HepG2 (cell line): Measurements from ENCODE around the gene ZNF574. TPM values are rescaled to one million over a fixed set of nuclear protein-coding genes. Genes with fewer than 3 reads are reported as not detected.

Experiments used
- ATAC-seq: fragments of 200-7000 bp; cut with Tn5 transposase; 3 replicates; pipeline ENCODE4 v1.9.1; 2020; ENCODE audit warnings: mild to moderate bottlenecking, moderate library complexity
- BruUV-seq: library from RNA; stranded (reverse); fragments of 400-500 nt; replicated peaks from 2 replicates; lab custom pipeline; 2021; lab: Mats Ljungman, UMichigan
- CTCF ChIA-PET: fragments of 300-600 bp; formaldehyde crosslinking; extraction: SDS; loops from one replicate; lab custom pipeline; 2021; ENCODE audit warnings: low total read pairs, inconsistent platforms, low intra/inter-chr PET ratio; lab: Yijun Ruan, JAX
- POLR2A ChIA-PET: fragments of 350-600 bp; sonication (Branson Sonifier 250); formaldehyde crosslinking; loops from one replicate; lab custom pipeline; 2020; ENCODE audit warnings: antibody characterized with exemption, inconsistent platforms; lab: Yijun Ruan, JAX
- DNase-seq: peaks from one replicate; pipeline ENCODE4 v3.0.0-alpha.2; 2015; ENCODE audit warnings: low spot score
- FAIRE-seq: peaks from 3 replicates; lab custom pipeline; 2011; peaks lifted over from hg19 to GRCh38; lab: Jason Lieb, UNC
- H2AFZ ChIP-seq: one replicate; pipeline ENCODE4 v1.6.1; 2011; ENCODE audit warnings: low read length, inconsistent platforms
- H3K27ac ChIP-seq: fragments of 300-600 bp; 3 replicates; pipeline ENCODE4 v1.8.0; 2011; ENCODE audit warnings: mixed run types, mild to moderate bottlenecking, mixed read lengths, low read length, inconsistent platforms; ENCODE audit not compliant: insufficient read depth; ENCODE audit errors: extremely low read length
- H3K27me3 ChIP-seq, 2 experiments: fragments of 200-600 bp in 1 of 2; 2 replicates in 1 of 2; 3 replicates in 1 of 2; pipeline versions ENCODE4 v1.6.0 to v1.8.0; 2011; ENCODE audit warnings: low read length in 2 of 2, mild to moderate bottlenecking in 2 of 2, moderate library complexity in 2 of 2, inconsistent platforms in 1 of 2; ENCODE audit not compliant: insufficient read depth in 2 of 2, control insufficient read depth in 1 of 2
- H3K36me3 ChIP-seq, 2 experiments: fragments of 200-600 bp in 1 of 2; replicated peaks in 1 of 2; 2 replicates in 1 of 2; 3 replicates in 1 of 2; pipeline versions ENCODE4 v1.5.1 to v1.8.0; 2011; ENCODE audit warnings: low read length in 2 of 2, inconsistent platforms in 1 of 2; ENCODE audit not compliant: insufficient read depth in 2 of 2, control insufficient read depth in 1 of 2
- H3K4me1 ChIP-seq: 2 replicates; pipeline ENCODE4 v1.5.1; 2012; ENCODE audit warnings: low read length, inconsistent platforms; ENCODE audit not compliant: insufficient read depth
- H3K4me2 ChIP-seq: 2 replicates; pipeline ENCODE4 v1.6.0; 2011; ENCODE audit warnings: low read depth, low read length, inconsistent platforms
- H3K4me3 ChIP-seq, 3 experiments: fragments of 200-600 bp in 1 of 3; sonication (generic), shearing (Covaris generic) in 1 of 3; replicated peaks in 1 of 3; 2 replicates each; pipeline ENCODE4 v1.5.1; 2011 to 2016; ENCODE audit warnings: low read length in 3 of 3, inconsistent platforms in 2 of 3, low read depth in 2 of 3, mild to moderate bottlenecking in 2 of 3, control low read depth in 1 of 3, mixed read lengths in 1 of 3; ENCODE audit not compliant: insufficient read depth in 1 of 3
- H3K79me2 ChIP-seq: one replicate; pipeline ENCODE4 v1.6.1; 2011; ENCODE audit warnings: low read length, inconsistent platforms; ENCODE audit not compliant: insufficient read depth
- H3K9ac ChIP-seq: 2 replicates; pipeline ENCODE4 v1.6.0; 2011; ENCODE audit warnings: mild to moderate bottlenecking, low read depth, low read length, inconsistent platforms; ENCODE audit not compliant: insufficient read depth
- H3K9me3 ChIP-seq: 2 replicates; pipeline ENCODE4 v1.5.1; 2012; ENCODE audit warnings: mild to moderate bottlenecking, low read length
- H4K20me1 ChIP-seq: 2 replicates; pipeline ENCODE4 v1.6.0; 2011; ENCODE audit warnings: inconsistent platforms, mild to moderate bottlenecking, low read length, moderate library complexity; ENCODE audit not compliant: insufficient read depth
- ELF3 ChIP-seq: IDR thresholded peaks from 2 replicates; pipeline ENCODE4 v1.6.1; 2016; ENCODE audit warnings: missing genetic modification reagents, missing compliant biosample characterization
- HNF4A ChIP-seq: sonication (generic); formaldehyde crosslinking; IDR thresholded peaks from 2 replicates; pipeline ENCODE4 v1.4.0; 2020; ENCODE audit warnings: missing genetic modification reagents
- IKZF1 ChIP-seq: fragments of 450-650 bp; IDR thresholded peaks from 2 replicates; pipeline ENCODE4 v1.7.1; 2016
- KDM2A ChIP-seq: sonication (generic); formaldehyde crosslinking; IDR thresholded peaks from 2 replicates; pipeline ENCODE4 v1.4.0; 2020; ENCODE audit warnings: low read depth, missing genetic modification reagents, borderline replicate concordance
- SNAPC2 ChIP-seq: sonication (generic); formaldehyde crosslinking; IDR thresholded peaks from 2 replicates; pipeline ENCODE4 v1.8.1; 2022; ENCODE audit warnings: mild to moderate bottlenecking, missing genetic modification reagents
- SOX5 ChIP-seq: IDR thresholded peaks from 2 replicates; pipeline ENCODE4 v1.6.1; 2016; ENCODE audit warnings: borderline replicate concordance
- TOPORS ChIP-seq: sonication (generic); formaldehyde crosslinking; IDR thresholded peaks from 2 replicates; pipeline ENCODE4 v1.8.0; 2023; ENCODE audit warnings: mild to moderate bottlenecking, missing genetic modification reagents
- ZNF782 ChIP-seq: sonication (generic); formaldehyde crosslinking; IDR thresholded peaks from 2 replicates; pipeline ENCODE4 v1.4.0; 2020; ENCODE audit warnings: missing genetic modification reagents, mild to moderate bottlenecking, borderline replicate concordance
- WGBS: methylation state at CpG from one replicate; pipeline ENCODE4 v1.1.6; 2017; ENCODE audit warnings: low lambda C conversion rate; 5-methylcytosine and 5-hydroxymethylcytosine counted together
- in situ Hi-C: cut with HindIII; loops from 2 replicates; pipeline ENCODE4 v1.10.0; 2017; ENCODE audit warnings: low pct_unique_long_range_greater_than_20kb; ENCODE audit not compliant: extremely low pct_ligation_motif_present
- intact Hi-C: fragments of 100-400 bp; cut with micrococcal nuclease; formaldehyde crosslinking; loops from one replicate; pipeline ENCODE4 v1.10.0; 2022; ENCODE audit not compliant: unreplicated experiment
- polyA plus RNA-seq, 8 experiments: library from polyadenylated mRNA; depleted of rRNA in 3 of 8; stranded (reverse) in 7 of 8; unstranded in 1 of 8; fragments of >200 nt; fragmentation: Illumina TruSeq in 4 of 8; extraction: Trizol in 4 of 8; gene quantifications; 2 replicates each; pipeline versions ENCODE4 v1.2.1 to v1.2.3, GENCODE V29; 2011 to 2016; ENCODE audit warnings: low read depth in 4 of 8, missing spikeins in 1 of 8, mixed read lengths in 1 of 8; ENCODE audit not compliant: insufficient read depth in 1 of 8
- total RNA-seq, 5 experiments: library from RNA; depleted of rRNA; stranded (reverse); fragments of >200 nt; fragmentation: Illumina TruSeq; extraction: Trizol; gene quantifications; 2 replicates each; pipeline ENCODE4 v1.2.3, GENCODE V29; 2016; ENCODE audit warnings: low read depth in 1 of 5
- TF ChIP-seq, protein P1 (sequence below): sonication (generic); formaldehyde crosslinking; IDR thresholded peaks from 2 replicates; pipeline ENCODE4 v1.4.0; 2020; ENCODE audit warnings: mild to moderate bottlenecking, missing genetic modification reagents

The ZNF574 gene
- total and polyA plus RNA-seq, 2 of the 13 experiments (the other 11 are each of a cell fraction or from before 2014, with no cell fraction given): 7.7 to 7.9 TPM

DNA sequence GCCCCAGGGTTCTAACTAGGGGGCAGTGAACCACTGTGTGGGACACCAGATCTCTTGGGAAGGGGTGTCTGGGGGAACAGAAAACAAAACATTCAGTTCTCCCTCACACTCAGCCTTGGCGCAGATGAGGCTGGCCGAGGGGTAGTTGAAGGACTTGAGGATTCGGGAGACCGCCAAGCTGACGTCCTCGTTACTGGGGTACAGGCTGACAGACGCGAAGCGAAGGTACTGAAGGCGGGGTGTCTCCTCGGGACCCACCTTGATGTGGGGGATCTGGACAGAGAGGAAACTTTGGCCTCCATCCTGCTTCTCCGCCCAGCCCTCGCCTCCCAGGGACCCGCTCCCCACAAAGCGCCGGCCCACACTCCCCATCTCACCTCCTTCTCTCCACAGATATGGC, 13.6 kb upstream of the ZNF574 start (continued):
- TF ChIP-seq, protein P1, sequence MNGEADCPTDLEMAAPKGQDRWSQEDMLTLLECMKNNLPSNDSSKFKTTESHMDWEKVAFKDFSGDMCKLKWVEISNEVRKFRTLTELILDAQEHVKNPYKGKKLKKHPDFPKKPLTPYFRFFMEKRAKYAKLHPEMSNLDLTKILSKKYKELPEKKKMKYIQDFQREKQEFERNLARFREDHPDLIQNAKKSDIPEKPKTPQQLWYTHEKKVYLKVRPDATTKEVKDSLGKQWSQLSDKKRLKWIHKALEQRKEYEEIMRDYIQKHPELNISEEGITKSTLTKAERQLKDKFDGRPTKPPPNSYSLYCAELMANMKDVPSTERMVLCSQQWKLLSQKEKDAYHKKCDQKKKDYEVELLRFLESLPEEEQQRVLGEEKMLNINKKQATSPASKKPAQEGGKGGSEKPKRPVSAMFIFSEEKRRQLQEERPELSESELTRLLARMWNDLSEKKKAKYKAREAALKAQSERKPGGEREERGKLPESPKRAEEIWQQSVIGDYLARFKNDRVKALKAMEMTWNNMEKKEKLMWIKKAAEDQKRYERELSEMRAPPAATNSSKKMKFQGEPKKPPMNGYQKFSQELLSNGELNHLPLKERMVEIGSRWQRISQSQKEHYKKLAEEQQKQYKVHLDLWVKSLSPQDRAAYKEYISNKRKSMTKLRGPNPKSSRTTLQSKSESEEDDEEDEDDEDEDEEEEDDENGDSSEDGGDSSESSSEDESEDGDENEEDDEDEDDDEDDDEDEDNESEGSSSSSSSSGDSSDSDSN: no peak
- TF ChIP-seq TOPORS (CRISPR knock-in tag) (no peak), IKZF1 (no peak)

DNA sequence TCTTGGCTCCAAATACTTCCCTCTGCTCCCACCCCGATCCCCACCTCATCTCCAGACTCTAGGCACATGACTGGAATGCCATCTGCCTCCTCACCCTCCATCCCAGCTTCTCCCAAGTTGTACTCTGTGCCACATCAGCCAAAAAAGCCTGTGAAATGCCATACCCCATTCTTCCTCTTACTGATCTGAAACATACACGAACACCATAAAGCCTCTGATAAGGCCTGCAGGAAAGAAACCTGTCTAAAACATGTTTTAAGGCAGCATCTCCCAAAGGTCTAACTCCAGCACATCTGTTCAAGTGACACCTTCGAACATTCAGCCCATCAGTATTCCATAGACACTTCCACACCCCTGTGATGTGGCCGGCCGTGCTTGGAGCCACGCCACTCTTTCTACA, 11.5 kb upstream of the ZNF574 start:
- Histone ChIP-seq H3K36me3 (no peaks in the 10 kb centered on the region), H3K9me3 (no peaks in the 10 kb centered on the region), H3K27me3 (peaks cover 13 to 45% of the 10 kb centered on the region in 2 experiments), H3K9ac (no peak overlapping the region), H3K4me2 (no peak overlapping the region), H3K4me1 (0 out of 2 replicates have a peak, but pooled peaks cover 7% of the 10 kb centered on the region), H3K27ac (no peak overlapping the region), H3K79me2 (no peaks in the 10 kb centered on the region), H2AFZ (no peak overlapping the region), H3K4me3 (no peak overlapping the region), H4K20me1 (no peaks in the 10 kb centered on the region)
- intact Hi-C loops: no loop called here
- BruUV-seq: no TSS peak
- DNase-seq (no peak), FAIRE-seq (no peak), ATAC-seq (no peak)
- CTCF ChIA-PET: no interaction called here
- TF ChIP-seq ELF3 (CRISPR knock-in tag) (no peak), KDM2A (CRISPR knock-in tag) (no peak), HNF4A (no peak), SNAPC2 (CRISPR knock-in tag) (no peak), ZNF782 (CRISPR knock-in tag) (no peak), SOX5 (CRISPR knock-in tag) (no peak)
- POLR2A ChIA-PET: no interaction called here
- WGBS: 2% methylated on average over 6 of the region's 6 CpGs
- in situ Hi-C loops: no loop called here
